Ovary (tissue), 3 donors: ENCODE data around the gene HIPK2.

ENCODE experiments used
- CTCF ChIP-seq, 3 donors: fragments of 450-650 bp in 2 of 3; fragments of 200-600 bp in 1 of 3; IDR thresholded peaks; one replicate each; pipeline versions ENCODE4 v1.5.1 to v1.8.0; 2016 to 2022; ENCODE audit warnings: antibody characterized with exemption in 3 of 3, mild to moderate bottlenecking in 1 of 3
- POLR2A ChIP-seq: fragments of 450-650 bp; IDR thresholded peaks from one replicate; pipeline ENCODE4 v1.6.1; 2017; ENCODE audit warnings: antibody characterized with exemption, mild to moderate bottlenecking, moderate library complexity
- donor health status: DM: no; HTN: no; CAD: no.

- TF ChIP-seq CTCF (IDR thresholded peaks at IDR 0.05) (no peak), POLR2A (no peak)
Measured at GRCh38 chr7:139648941-139649425, 128.8 kb downstream of the HIPK2 start.
